SK-N-MC (cell line): ENCODE results near the gene SDK1.

Source experiments
- EZH2 ChIP-seq: fragments of 200-600 bp; sonication (generic); IDR thresholded peaks from one replicate; pipeline ENCODE4 v1.6.1; 2017; ENCODE audit warnings: antibody characterized with exemption
- FOXP2 ChIP-seq: optimal IDR thresholded peaks from 2 replicates; pipeline ENCODE3; 2011; ENCODE audit warnings: mild to moderate bottlenecking, moderate library complexity; ENCODE audit not compliant: insufficient read depth; ENCODE audit errors: extremely low read length, control extremely low read depth
- POLR2AphosphoS5 ChIP-seq: IDR thresholded peaks from 2 replicates; pipeline ENCODE4 v1.6.1; 2012; ENCODE audit warnings: mild to moderate bottlenecking, low read depth, low read length, borderline replicate concordance

DNA sequence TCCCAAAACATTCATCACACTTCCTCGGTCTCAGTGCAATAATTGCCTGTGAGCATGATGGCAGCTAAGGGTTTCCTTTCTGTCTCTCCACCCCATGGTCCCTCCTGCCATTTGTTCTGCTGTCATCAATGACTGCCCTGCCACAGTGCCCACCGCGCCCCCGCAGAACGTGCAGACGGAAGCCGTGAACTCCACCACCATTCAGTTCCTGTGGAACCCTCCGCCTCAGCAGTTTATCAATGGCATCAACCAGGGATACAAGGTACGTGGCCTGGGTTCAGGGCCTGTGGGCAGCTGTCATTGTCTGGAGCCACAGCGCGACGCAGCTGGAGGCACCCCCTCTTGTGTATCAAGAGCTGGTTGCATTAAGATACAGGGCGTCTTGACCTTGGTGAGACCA is 748.1 kb downstream of the SDK1 start:
- no peak for TF ChIP-seq POLR2AphosphoS5
- no peak for TF ChIP-seq EZH2
- no peak for TF ChIP-seq FOXP2
